Effector memory CD4-positive, alpha-beta T cell (primary cell): ENCODE data around the gene PRPSAP1.
"Not testable (repeated sequence)": the region's sequence is repeated elsewhere in the genome, so short reads cannot be mapped to it uniquely, and the experiment has no call there.

Experiments used
- DNase-seq, 3 donors: peaks; one replicate each; pipeline ENCODE4 v3.0.0-alpha.2; 2020
- H3K27ac ChIP-seq: 2 replicates; pipeline ENCODE4 v1.7.0; 2013; ENCODE audit warnings: mild to moderate bottlenecking, low read length, moderate library complexity; ENCODE audit not compliant: insufficient read depth, poor library complexity, severe bottlenecking
- H3K27me3 ChIP-seq: replicated peaks from 2 replicates; pipeline ENCODE4 v1.7.0; 2013; ENCODE audit warnings: mild to moderate bottlenecking, low read length; ENCODE audit not compliant: insufficient read depth, control insufficient read depth, poor library complexity, severe bottlenecking
- H3K36me3 ChIP-seq: 2 replicates; pipeline ENCODE4 v1.7.0; 2013; ENCODE audit warnings: mild to moderate bottlenecking, low read length, moderate library complexity; ENCODE audit not compliant: control insufficient read depth, insufficient read depth
- H3K4me1 ChIP-seq: 2 replicates; pipeline ENCODE4 v1.7.0; 2013; ENCODE audit warnings: low read length, mild to moderate bottlenecking; ENCODE audit not compliant: control insufficient read depth, insufficient read depth, poor library complexity, severe bottlenecking
- H3K4me3 ChIP-seq: 2 replicates; pipeline ENCODE4 v1.7.0; 2013; ENCODE audit warnings: low read length, low read depth, mild to moderate bottlenecking; ENCODE audit not compliant: insufficient read depth, poor library complexity, severe bottlenecking
- H3K9me3 ChIP-seq: 2 replicates; pipeline ENCODE4 v1.7.0; 2013; ENCODE audit warnings: mild to moderate bottlenecking, low read length, moderate library complexity; ENCODE audit not compliant: control insufficient read depth

Gene PRPSAP1

DNA sequence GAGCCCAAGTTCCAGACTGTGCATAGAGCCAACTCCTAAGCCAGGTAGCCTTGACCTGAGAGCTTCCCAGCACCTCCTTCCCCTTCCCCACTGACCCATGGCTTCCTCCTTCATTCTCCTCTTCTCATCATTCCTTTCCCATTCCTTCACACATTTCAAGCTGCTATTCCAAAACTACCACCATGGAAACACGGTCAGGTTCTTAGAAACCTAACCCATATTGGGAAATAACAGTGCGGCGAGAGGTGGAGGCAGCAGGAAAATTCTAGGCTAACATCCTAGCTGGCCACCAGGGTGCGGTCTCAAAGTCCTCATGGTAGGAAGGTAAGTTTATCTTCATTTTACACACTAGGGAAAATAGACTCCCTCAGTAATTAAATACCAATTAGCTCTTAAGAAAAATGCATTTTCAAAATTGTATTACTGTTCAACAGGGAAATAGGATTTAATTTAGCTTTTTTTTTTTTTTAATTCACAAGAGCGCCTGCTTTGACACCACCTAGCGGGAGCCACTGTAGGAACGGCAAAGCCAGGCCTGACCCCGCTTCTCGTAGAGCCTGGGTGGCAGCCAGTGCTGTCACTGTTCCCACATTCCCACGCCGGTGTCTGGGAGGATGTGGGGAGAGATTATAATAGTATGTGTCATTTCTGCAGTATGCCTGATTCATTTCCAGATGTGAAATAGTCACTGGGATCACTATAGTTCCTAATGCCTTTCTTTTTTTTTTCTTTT lies 16.7 kb upstream of the PRPSAP1 start:
- Histone ChIP-seq H3K9me3 (no peaks in the 10 kb centered on the region), H3K36me3 (no peaks in the 10 kb centered on the region), H3K27me3 (no peaks in the 10 kb centered on the region), H3K4me3 (no peak overlapping the region), H3K27ac (no peak overlapping the region), H3K4me1 (no peaks in the 10 kb centered on the region)
- no peak for DNase-seq

DNA sequence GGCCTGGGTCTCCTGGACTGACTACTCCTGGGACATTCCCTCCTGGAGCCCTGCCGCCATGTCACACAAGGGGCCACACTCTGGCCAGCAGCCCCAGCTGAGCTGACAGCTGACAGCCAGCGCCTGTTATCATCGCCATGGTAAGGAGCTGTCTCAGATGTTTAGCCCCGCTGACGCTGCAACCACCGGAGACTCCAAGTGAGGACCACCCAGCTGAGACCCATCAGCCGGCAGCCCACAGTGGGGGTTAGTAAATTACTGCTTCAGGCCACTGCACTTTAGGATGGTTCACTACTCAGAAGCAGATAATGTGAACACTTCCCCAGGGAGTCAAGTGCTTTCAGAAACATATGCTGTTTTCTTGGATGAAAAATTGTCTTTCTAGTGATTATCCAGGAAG lies 16.1 kb upstream of the PRPSAP1 start:
- Histone ChIP-seq H3K27ac (no peak overlapping the region), H3K27me3 (no peaks in the 10 kb centered on the region), H3K4me3 (no peak overlapping the region), H3K36me3 (no peaks in the 10 kb centered on the region), H3K4me1 (no peaks in the 10 kb centered on the region), H3K9me3 (no peaks in the 10 kb centered on the region)
- DNase-seq, result no peak

DNA sequence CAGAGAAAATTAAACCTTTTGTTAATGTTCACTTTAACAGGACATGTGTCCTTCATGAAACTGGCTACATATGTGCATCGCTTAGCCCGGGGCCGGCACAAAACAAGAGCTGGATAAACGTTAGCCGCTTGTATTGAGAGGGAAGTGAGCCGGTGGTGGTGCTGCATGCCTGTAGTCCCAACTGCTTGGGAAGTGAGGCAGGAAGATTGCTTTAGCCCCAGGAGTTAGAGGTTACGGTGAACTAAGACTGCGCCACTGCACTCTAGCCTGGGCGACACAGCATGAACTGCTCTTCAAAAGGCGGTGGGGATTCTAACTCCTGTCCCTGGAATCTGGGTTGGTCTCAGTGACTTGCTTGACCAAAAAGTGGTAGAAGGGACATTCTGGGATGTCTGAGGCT lies 15.7 kb upstream of the PRPSAP1 start:
- no peaks in the 10 kb centered on the region for H3K36me3 ChIP-seq
- no peak overlapping the region for H3K27ac ChIP-seq
- no peak overlapping the region for H3K4me3 ChIP-seq
- H3K9me3 ChIP-seq, result no peaks in the 10 kb centered on the region
- no peaks in the 10 kb centered on the region for H3K27me3 ChIP-seq
- DNase-seq, result no peak
- H3K4me1 ChIP-seq, result no peaks in the 10 kb centered on the region

DNA sequence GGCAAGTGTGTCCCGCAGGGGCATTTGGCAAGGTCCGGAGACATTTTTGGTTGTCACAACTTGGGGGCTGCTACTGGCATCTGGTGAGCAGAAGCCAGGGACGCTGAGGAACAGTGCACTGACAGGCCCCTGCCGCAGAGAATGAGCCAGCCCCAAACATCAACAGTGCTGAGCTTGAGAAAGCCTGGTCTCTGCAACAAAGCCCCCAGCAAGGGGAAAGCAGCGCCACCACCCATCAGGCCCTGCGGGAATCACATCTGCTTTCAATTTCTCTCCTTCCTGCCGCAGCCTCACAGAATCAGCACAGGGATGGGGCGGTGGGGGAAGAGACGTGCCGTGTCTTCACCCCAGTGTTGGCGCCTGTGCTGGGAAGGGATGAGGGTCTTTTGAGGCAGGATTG lies 14.8 kb upstream of the PRPSAP1 start:
- Histone ChIP-seq H3K27me3 (no peaks in the 10 kb centered on the region), H3K9me3 (no peaks in the 10 kb centered on the region), H3K27ac (no peak overlapping the region), H3K4me3 (no peak overlapping the region), H3K36me3 (no peaks in the 10 kb centered on the region), H3K4me1 (no peaks in the 10 kb centered on the region)
- no peak for DNase-seq

DNA sequence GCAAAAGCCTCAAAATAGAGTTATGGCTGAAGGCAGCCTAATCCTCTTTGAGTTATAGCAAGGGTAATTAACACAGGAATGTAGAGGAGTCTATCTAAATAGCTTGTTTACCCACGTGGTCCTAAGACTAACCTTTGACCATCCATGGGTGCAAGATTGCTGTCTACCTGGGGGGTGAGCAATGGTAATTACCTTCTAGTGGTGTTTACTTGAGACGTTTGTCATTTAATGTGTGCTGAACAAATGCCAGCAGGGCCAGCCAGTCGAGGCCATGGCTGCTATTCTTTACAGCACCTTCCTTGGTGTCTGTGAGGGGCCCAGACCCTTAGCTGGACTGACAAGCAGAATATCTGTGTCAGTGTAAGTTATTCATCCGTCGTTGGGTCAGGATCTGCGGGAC lies 13.9 kb upstream of the PRPSAP1 start:
- Histone ChIP-seq H3K36me3 (no peaks in the 10 kb centered on the region), H3K9me3 (no peaks in the 10 kb centered on the region), H3K4me1 (no peaks in the 10 kb centered on the region), H3K4me3 (no peak overlapping the region), H3K27ac (no peak overlapping the region), H3K27me3 (no peaks in the 10 kb centered on the region)
- DNase-seq, result no peak

DNA sequence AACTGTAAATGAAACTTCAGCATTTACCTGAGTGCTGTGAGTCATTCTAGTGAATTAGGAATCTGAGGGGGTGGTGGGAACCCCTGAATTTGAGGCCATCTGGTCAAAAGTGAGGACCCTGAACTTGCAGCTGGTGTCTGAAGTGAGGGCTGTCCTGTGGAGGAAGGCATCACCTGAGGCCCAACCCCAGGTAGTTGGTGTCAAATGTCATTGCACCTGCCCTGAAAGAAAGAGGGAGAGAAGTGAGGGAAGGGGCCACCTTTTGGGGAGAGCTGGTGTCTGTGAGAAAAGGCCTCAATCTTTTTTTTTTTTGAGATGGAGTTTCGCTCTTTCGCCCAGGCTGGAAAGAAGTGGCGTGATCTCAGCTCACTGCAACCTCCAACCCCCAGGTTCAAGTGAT lies 12.5 kb upstream of the PRPSAP1 start:
- DNase-seq, result no peak
- H3K4me3 ChIP-seq, result no peak overlapping the region
- H3K36me3 ChIP-seq, result no peaks in the 10 kb centered on the region
- no peaks in the 10 kb centered on the region for H3K27me3 ChIP-seq
- H3K27ac ChIP-seq, result no peak overlapping the region
- H3K9me3 ChIP-seq, result no peaks in the 10 kb centered on the region
- no peaks in the 10 kb centered on the region for H3K4me1 ChIP-seq

DNA sequence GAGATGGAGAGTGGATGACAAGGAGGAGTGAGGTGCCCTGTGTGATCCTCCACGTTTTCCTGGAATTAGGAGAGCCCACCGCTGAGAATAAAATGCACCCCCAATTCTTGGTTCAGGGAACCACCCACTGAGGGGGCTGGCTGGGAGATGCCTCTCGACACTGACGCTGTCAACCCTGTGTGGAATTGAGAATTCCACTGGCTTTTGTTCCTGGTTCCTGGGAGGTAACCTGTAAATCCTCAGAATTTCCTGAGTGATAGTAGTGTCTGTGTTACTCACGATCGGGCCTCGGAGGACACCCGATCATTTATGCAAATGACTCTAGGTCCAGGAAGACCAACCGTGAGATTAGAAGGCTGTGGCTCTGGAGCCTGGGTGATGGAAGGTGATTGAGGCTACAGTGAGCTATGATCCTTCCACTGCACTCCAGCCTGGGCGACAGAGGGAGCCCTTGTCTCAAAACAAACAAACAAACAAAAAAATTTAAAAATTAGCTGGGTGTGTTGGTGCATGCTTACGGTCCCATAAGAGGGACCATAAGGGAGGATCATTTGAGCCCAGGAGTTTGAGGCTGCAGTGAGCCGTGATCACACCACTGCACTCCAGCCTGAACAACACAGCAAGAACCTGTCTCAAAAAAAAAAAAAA lies 11.7 kb upstream of the PRPSAP1 start:
- Histone ChIP-seq H3K4me3 (no peak overlapping the region), H3K27me3 (no peaks in the 10 kb centered on the region), H3K27ac (no peak overlapping the region), H3K4me1 (no peaks in the 10 kb centered on the region), H3K36me3 (no peaks in the 10 kb centered on the region), H3K9me3 (no peaks in the 10 kb centered on the region)
- no peak for DNase-seq

DNA sequence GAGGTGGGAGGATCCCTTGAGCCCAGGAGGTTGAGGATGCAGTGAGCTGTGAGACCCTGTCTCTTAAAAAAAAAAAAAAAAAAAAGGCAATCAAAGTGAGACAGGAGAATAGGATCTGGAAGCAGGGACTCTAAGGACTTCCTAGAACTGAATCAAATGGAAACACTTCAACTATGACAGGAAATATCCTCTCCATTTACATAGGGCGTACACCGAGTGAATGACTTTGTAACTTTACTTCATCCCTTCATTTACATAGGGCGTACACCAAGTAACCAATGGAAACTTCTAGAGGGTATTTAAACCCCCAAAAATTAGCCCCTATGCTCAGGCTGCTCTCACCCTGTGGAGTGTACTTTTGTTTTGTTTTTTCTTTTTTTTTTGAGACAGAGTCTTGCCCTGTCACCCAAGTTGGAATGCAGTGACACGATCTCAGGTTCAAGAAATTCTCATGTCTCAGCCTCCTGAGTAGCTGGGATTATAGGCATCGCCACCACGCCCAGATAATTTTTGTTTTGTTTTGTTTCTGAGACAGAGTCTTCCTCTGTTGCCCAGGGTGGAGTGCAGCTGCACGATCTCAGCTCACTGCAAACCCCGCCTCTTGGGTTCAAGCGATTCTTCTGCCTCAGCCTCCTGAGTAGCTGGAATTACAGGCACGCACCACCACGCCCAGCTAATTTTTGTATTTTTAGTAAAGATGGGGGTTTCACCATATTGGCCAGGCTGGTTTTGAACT lies 9.6 kb upstream of the PRPSAP1 start:
- no peaks in the 10 kb centered on the region for H3K27me3 ChIP-seq
- no peaks in the 10 kb centered on the region for H3K4me1 ChIP-seq
- no peak overlapping the region for H3K27ac ChIP-seq
- no peaks in the 10 kb centered on the region for H3K9me3 ChIP-seq
- DNase-seq, result no peak
- no peak overlapping the region for H3K4me3 ChIP-seq
- no peaks in the 10 kb centered on the region for H3K36me3 ChIP-seq

DNA sequence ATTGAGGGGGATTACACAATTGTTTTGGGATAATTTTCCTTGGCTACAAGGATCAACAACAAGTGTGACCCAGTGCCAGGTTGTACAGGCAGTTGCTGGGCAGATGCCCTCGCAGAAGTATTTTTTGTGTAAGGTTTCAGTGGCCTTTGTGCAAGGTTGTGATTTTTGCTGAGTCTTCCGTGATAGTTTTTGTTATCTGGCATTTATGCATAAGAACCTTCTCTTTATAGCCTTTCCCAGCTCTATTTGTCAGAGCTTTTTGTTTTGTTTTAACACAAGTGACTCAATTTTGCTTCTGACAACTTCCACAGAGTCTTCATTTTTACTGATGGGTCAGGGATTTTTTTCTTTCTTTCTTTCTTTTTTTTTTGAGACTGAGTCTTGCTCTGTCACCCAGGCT lies 6.7 kb upstream of the PRPSAP1 start:
- Histone ChIP-seq H3K36me3 (no peaks in the 10 kb centered on the region), H3K4me1 (no peaks in the 10 kb centered on the region)

DNA sequence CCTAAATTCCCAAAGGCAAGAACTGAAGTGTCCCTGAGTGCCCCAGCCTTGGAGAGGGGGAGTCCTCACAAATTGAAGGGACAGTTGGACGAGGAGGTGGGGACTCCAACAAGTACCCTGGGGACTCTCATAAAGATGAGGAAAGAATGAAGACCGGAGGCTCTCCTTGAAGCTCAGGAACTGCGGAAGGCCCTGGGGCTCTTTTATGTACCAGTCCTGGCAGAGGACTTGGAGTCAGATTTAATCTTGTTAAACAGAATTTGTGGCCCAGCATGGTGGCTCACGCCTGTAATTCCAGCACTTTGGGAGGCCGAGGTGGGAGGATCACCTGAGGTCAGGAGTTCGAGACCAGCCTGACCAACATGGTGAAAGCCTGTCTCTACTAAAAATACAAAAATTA lies 6.1 kb upstream of the PRPSAP1 start:
- H3K36me3 ChIP-seq, H3K4me3 ChIP-seq, H3K27me3 ChIP-seq, H3K9me3 ChIP-seq, H3K27ac ChIP-seq, DNase-seq, H3K4me1 ChIP-seq: not testable (repeated sequence)

More for the DNA sequence above, 6.7 kb upstream of the PRPSAP1 start:
- Histone ChIP-seq H3K27me3 (no peaks in the 10 kb centered on the region), H3K27ac (no peak overlapping the region), H3K4me3 (no peak overlapping the region), H3K9me3 (no peaks in the 10 kb centered on the region)
- no peak for DNase-seq
